ENCODE results near the gene GLS2. TPM values are rescaled to one million over a fixed set of nuclear protein-coding genes. Genes with fewer than 3 reads are reported as not detected.

GLS2 gene
- total and polyA plus RNA-seq, 2 donors (not counting 1 experiment from before 2014, with no cell fraction given) = 0.03 to 0.17 TPM

GRCh38 chr12:56451147-56451546 lies 36.8 kb downstream of the GLS2 start:
- Histone ChIP-seq H4K20me1 (ENCODE audit: control insufficient read depth, extremely low read depth, insufficient read depth, low read length) (no peaks in the 10 kb centered on the region), H3K4me3 (replicated peaks in 1 of 4; ENCODE audit: control extremely low read depth in 1 of 4, insufficient read depth in 1 of 4, low read depth in 3 of 4, low read length in 4 of 4) (no peak overlapping the region), H3K27ac (ENCODE audit: insufficient read depth, low read length) (no peak overlapping the region), H3K36me3 (ENCODE audit: control insufficient read depth, insufficient read depth, low read length) (no peaks in the 10 kb centered on the region), H3K27me3 (ENCODE audit: control insufficient read depth, insufficient read depth, low read length) (peaks cover 20% of the 10 kb centered on the region), H3K4me2 (ENCODE audit: extremely low read depth, insufficient read depth, low read length) (no peak overlapping the region), H3K9me3 (ENCODE audit: control insufficient read depth, insufficient read depth, low read depth, low read length) (no peaks in the 10 kb centered on the region), H3K79me2 (ENCODE audit: control insufficient read depth, insufficient read depth, low read length) (peaks cover 8% of the 10 kb centered on the region), H2AFZ (ENCODE audit: low read length) (no peak overlapping the region), H3K9ac (ENCODE audit: insufficient read depth, low read length) (no peak overlapping the region), H3K4me1 (ENCODE audit: control insufficient read depth, extremely low read depth, insufficient read depth, low read length) (no peaks in the 10 kb centered on the region)
- TF ChIP-seq CTCF (conservative IDR thresholded peaks at IDR 0.05 in 1 of 2, IDR thresholded peaks at IDR 0.05 in 1 of 2; ENCODE audit: low read depth in 1 of 2, low read length in 2 of 2) (no peak), EZH2 (IDR thresholded peaks at IDR 0.05; ENCODE audit: low read length, missing control alignments) (no peak)
- DNase-seq (ENCODE audit: low read depth in 2 of 2) = no peak

- peaks cover 20% of the 10 kb centered on the region for H3K27me3 ChIP-seq (ENCODE audit: control insufficient read depth, insufficient read depth, low read length)
- H3K79me2 ChIP-seq (ENCODE audit: control insufficient read depth, insufficient read depth, low read length) = peaks cover 8% of the 10 kb centered on the region
- H3K4me1 ChIP-seq (ENCODE audit: control insufficient read depth, extremely low read depth, insufficient read depth, low read length) = no peaks in the 10 kb centered on the region
- no peak for TF ChIP-seq CTCF (conservative IDR thresholded peaks at IDR 0.05 in 1 of 2, IDR thresholded peaks at IDR 0.05 in 1 of 2; ENCODE audit: low read depth in 1 of 2, low read length in 2 of 2)
- TF ChIP-seq EZH2 (IDR thresholded peaks at IDR 0.05; ENCODE audit: low read length, missing control alignments) = no peak
- H3K9ac ChIP-seq (ENCODE audit: insufficient read depth, low read length) = no peak overlapping the region
- H4K20me1 ChIP-seq (ENCODE audit: control insufficient read depth, extremely low read depth, insufficient read depth, low read length) = no peaks in the 10 kb centered on the region
- no peak overlapping the region for H2AFZ ChIP-seq (ENCODE audit: low read length)
- H3K4me2 ChIP-seq (ENCODE audit: extremely low read depth, insufficient read depth, low read length) = no peak overlapping the region
- no peak overlapping the region for H3K4me3 ChIP-seq (replicated peaks in 1 of 4; ENCODE audit: control extremely low read depth in 1 of 4, insufficient read depth in 1 of 4, low read depth in 3 of 4, low read length in 4 of 4)
- no peak overlapping the region for H3K27ac ChIP-seq (ENCODE audit: insufficient read depth, low read length)
- H3K9me3 ChIP-seq (ENCODE audit: control insufficient read depth, insufficient read depth, low read depth, low read length) = no peaks in the 10 kb centered on the region
- no peak for DNase-seq (ENCODE audit: low read depth in 2 of 2)
- H3K36me3 ChIP-seq (ENCODE audit: control insufficient read depth, insufficient read depth, low read length) = no peaks in the 10 kb centered on the region
These were observed 37.7 kb downstream of the GLS2 start for GRCh38 chr12:56450241-56450640.

- peak overlapping the region; percentile 82 for H3K9ac ChIP-seq (ENCODE audit: insufficient read depth, low read length)
- peak overlapping the region; percentile 97 for H2AFZ ChIP-seq (ENCODE audit: low read length)
- TF ChIP-seq EZH2 (IDR thresholded peaks at IDR 0.05; ENCODE audit: low read length, missing control alignments) = no peak
- TF ChIP-seq CTCF (conservative IDR thresholded peaks at IDR 0.05 in 1 of 2, IDR thresholded peaks at IDR 0.05 in 1 of 2; ENCODE audit: low read depth in 1 of 2, low read length in 2 of 2) = no peak
- no peaks in the 10 kb centered on the region for H4K20me1 ChIP-seq (ENCODE audit: control insufficient read depth, extremely low read depth, insufficient read depth, low read length)
- no peaks in the 10 kb centered on the region for H3K9me3 ChIP-seq (ENCODE audit: control insufficient read depth, insufficient read depth, low read depth, low read length)
- H3K36me3 ChIP-seq (ENCODE audit: control insufficient read depth, insufficient read depth, low read length) = no peaks in the 10 kb centered on the region
- peaks cover 8% of the 10 kb centered on the region for H3K79me2 ChIP-seq (ENCODE audit: control insufficient read depth, insufficient read depth, low read length)
- H3K27ac ChIP-seq (ENCODE audit: insufficient read depth, low read length) = peak overlapping the region; percentile 83
- peak overlapping the region; percentile 97 for H3K4me2 ChIP-seq (ENCODE audit: extremely low read depth, insufficient read depth, low read length)
- DNase-seq (ENCODE audit: low read depth in 2 of 2) = no peak
- H3K27me3 ChIP-seq (ENCODE audit: control insufficient read depth, insufficient read depth, low read length) = peaks cover 15% of the 10 kb centered on the region
- H3K4me1 ChIP-seq (ENCODE audit: control insufficient read depth, extremely low read depth, insufficient read depth, low read length) = no peaks in the 10 kb centered on the region
- peak overlapping the region; percentile 88 to 91 (median 90) for H3K4me3 ChIP-seq (replicated peaks in 1 of 4; ENCODE audit: control extremely low read depth in 1 of 4, insufficient read depth in 1 of 4, low read depth in 3 of 4, low read length in 4 of 4)
These were observed 38.4 kb downstream of the GLS2 start for GRCh38 chr12:56449622-56449984.
